SHP77 (cell line): ENCODE measurements around the gene CAPZA2.
A peak's percentile ranks its signal among the peaks of the same experiment; 100 is the strongest.
"Not testable (repeated sequence)": the region's sequence is repeated elsewhere in the genome, so short reads cannot be mapped to it uniquely, and the experiment has no call there.

Source experiments
- DNase-seq, 2 experiments: peaks; one replicate each; lab custom pipeline; 2025; lab: John Stamatoyannopoulos, UW

Gene CAPZA2

DNA sequence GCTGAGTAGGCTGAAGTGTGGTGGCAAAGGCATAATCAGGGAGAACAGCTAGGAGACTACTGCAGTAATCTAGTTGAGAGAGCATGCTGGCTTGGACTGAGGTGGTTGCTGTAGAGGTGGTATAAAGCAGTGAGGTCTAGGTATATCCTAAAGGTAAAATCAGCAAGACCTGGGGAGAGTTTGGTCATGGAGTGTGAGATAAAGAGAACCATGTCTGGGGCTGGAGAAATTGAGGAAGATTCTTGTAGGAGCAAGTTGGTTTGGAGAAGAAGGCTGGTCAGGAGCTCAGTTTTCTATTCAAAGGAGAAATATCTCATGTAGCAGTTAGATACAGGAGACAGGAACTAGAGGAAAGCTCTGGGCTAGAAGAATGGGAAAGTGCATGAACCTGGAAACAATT, 58.0 kb downstream of the CAPZA2 start:
- no peak for DNase-seq

DNA sequence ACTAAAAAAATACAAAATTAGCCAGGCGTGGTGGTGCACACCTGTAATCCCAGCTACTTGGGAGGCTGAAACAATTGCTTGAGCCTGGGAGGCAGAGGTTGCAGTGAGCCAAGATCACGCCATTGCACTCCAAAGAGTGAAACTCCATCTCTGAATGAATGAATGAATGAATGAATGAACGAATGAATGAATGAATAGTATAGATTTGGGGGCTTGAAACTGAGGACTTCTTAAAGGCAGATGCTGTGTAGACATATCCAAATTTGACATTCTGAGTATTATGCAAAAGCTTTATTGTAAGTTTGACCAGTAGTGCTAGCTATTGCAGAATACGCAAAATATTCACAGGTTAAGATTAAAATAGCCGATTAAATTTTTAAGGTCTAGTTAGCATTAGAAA, 60.2 kb downstream of the CAPZA2 start:
- DNase-seq = no peak

DNA sequence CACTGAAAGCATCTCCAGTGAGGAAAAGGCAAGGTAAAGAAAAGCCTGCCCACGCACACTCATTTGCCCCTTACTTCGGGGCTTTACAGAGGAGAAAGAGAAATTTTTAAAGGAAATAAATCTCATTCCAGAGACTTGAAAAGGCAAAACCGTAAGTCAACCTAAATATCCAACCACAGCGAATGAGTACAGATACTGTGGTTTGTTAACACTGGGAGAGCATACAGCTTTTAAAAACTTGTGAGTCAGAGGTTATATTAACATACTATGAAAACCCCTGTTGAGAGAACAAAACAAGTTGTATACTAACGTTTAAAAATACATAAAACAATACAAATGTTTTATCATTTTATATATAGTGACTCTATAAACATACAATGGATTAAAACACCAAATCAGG, 62.4 kb downstream of the CAPZA2 start:
- no peak for DNase-seq

DNA sequence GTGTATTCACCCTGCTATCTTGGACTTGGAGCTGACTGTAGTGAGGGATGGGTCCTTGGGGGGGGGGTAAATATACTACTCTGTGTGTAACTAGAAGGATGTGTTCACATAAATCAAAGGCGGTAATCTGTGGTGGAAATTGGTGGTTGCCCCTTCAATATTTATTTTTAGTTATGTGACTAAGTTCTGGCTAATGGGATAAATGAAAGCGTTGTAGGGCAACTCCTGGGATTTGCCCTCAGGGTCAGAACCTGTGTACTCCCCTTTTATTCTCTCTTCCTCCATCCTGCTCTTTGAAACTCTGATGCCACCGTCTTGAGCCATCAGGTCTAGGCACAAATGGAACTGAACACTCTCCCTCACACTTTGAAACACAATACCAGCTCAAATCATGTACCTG, 66.6 kb downstream of the CAPZA2 start:
- DNase-seq = no peak

DNA sequence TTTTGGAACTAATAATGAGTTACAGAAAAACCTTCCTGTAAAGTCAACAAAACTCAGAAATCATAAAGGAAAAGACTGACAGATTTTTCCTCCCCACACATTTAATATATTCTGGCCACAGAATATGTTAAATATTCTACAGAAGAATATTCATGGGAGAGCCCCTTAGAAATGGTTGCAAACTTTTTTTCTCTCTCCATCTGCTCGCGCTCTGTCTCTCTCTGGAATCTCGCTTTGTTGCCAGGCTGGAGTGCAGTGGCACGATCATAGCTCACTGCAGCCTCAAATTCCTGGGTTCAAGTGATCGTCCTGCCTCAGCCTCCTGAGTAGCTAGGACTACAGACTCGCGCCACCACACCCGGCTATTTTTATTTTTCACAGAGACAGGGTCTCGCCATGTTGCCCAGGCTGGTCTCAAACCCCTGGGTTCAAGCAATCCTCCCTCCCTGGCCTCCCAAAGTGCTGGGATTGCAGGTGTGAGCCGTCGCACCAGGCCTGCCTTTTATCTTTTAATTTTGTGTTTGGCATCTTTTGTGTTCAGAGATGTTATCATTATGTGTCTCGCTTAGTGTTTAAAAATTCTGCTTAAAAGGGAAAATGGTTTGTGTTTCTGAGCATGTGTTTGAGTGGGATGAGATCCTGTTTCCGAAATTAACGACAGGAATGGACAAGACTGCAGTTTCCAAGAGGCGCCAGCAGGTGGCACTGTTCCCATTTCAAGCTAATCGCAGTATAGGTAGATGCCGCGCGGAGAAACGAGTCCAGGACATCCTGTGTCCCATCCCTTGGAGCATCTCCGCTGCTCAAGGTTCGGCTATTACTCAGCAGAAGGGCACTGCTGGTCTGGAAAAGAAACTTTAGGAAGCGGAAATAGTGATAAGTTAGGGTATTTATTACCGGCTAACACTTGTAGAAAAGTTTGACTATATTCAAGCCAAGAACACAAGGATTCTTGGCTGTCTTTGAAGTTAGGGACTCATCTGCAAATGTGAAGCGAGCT, 67.8 kb downstream of the CAPZA2 start:
- peak; percentile 70 to 73 for DNase-seq

DNA sequence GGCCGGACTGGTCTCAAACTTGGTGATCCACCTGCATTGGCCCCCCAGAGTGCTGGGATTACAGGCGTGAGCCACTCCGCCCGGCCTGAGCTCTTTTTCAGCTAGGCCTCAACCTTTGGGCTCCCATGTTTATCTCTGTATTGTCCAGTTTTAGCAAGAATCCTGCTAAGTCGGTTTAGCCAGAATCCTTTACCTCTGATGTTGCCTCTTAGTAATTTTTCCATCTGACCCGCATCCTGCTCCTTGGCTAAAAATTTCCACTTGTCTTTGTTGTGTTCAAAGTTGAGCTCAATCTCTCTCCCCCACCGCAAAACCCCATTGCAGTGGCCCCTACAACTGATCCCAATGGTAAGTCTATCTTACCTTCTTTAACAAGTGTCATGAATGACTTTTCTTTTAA, 70.2 kb downstream of the CAPZA2 start:
- no peak for DNase-seq

DNA sequence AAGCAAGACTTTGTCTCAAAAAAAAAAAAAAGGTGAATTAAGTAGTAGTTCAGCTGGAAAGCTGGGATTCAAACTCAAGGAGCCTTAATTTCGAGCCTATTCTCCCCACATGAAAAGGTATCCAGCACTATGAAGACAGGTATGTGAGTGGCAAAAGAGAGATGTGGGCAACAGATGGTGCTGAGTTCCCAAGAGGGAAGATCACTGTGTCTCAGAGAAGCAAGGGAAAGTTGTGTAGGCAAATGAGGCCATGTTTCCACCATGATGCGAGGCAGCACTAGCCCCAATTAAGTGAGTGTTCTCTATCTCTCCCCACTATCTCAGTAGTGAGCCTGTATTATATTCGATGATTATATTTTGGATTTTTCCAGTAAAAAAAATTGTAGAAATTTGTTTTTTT, 71.1 kb downstream of the CAPZA2 start:
- no peak for DNase-seq

DNA sequence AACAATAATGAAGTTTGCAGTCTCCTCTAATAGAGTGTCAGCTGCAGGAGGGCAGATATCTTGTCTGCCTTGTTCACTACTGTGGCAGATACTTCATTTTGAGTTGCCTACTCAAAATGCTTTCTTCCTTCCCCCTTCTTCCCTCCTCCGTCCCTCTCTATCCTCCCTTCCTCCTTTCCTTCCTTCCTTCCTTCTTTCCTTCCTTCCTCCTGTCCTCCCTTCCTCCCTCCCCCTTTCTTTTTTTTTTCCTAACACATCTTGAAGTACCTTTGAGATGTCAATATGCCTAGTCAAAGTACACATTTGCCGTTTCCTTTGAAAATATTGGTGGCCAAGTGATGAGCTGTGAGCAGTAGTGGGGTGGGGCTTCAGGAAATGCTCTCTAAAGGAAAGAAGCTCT, 72.2 kb downstream of the CAPZA2 start:
- DNase-seq = no peak

DNA sequence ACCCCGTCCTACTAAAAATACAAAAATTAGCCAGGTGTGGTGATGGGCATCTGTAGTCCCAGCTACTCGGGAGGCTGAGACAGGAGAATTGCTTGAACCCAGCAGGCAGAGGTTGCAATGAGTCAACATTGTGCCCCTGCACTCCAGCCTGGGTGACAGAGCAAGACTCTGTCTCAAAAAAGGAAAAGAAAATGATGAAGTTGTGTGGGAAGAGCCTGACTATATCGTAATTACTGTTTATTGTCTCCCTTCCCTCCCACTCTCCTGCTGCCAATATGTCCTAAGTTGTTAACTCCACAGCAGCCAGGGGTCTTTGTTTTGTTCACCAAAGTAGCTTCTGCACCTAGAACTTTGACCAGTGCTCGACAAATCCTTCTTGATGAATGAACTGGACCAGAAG, 74.5 kb downstream of the CAPZA2 start:
- DNase-seq = not testable (repeated sequence)

DNA sequence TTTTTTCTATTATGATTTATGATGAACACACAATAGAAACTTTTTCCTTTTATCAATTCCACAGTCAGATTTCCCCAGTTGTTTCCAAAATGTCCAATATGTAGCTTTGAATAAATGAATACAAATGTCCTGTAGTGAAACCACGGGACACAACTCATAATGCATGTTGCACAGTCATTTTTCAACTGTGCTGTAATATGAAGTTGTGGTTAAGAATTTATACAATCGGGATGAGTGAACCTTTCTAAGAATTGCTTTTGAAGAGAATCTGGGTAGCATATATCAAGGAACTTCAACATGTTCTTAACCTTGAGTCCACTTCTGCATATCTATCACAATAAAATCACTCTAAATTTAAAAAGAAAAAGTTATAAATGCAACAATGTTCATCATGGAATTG, 76.3 kb downstream of the CAPZA2 start:
- no peak for DNase-seq

DNA sequence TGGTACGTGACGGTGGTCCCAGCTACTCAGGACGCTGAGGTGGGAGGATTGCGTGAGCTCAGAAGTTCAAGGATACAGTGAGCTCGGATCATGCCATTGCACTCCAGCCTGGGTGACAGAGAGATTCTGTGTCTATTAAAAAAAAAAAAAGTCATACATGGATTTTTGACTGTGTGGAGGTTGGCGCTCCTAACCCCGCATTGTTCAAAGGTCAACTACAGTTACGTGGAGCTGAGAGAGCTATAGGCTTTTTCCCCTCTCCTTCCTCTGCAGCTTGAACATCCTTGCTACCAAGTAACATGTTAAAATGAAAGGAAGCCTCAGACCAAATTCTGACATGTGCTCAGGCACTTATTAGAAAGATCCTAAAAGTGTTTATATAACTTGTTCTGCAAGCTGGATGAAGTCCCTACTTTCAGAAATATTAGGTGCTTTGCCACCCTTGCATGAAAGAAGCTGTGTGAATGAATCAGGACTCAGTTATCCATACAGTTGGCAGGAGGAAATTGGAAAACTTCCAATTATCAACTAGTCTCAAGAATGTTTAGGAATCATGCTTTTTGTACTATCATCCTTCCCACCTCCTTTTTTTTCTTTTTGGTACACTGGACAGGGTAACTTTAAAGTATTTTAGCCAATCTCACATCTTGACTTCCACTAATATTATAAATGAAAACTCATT, 78.4 kb downstream of the CAPZA2 start:
- no peak for DNase-seq

DNA sequence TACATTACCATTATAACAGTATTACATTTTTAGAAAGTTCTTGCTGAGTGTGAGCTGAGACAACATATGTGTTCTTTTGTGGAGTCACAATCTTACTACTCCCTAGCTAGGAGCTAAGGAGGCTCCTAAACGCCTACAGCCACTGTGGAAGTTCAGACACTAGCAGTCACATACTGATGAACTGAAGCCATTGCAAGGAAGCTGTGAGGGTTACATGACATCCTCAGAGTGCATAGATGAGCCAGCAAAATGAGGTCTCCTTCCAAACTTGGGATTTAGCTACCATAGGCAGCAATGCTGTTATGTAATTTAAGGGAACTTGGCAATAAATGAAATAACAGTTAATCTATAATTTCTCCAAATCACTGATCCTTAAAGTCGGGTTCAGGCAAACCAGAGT, 80.1 kb downstream of the CAPZA2 start:
- DNase-seq = no peak

DNA sequence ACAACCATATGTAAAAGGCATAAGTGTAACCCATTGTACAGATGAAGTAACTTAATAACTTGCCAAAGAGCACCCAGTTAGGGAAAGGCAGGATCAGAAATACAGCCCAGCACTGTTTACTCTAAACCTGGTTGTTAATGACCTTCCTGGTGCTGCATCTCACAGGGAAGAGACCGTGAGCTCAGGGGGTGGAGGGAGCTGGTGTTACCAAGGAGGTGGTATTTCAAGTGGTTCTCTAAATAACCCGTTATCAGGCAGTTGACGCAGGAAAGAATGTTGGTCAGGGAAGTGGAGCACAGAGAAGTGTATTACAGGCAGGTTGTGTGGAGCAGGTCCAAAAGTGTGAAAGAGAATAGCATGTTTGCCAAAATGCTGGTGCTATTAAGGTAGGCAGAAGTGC, 86.5 kb downstream of the CAPZA2 start:
- no peak for DNase-seq

DNA sequence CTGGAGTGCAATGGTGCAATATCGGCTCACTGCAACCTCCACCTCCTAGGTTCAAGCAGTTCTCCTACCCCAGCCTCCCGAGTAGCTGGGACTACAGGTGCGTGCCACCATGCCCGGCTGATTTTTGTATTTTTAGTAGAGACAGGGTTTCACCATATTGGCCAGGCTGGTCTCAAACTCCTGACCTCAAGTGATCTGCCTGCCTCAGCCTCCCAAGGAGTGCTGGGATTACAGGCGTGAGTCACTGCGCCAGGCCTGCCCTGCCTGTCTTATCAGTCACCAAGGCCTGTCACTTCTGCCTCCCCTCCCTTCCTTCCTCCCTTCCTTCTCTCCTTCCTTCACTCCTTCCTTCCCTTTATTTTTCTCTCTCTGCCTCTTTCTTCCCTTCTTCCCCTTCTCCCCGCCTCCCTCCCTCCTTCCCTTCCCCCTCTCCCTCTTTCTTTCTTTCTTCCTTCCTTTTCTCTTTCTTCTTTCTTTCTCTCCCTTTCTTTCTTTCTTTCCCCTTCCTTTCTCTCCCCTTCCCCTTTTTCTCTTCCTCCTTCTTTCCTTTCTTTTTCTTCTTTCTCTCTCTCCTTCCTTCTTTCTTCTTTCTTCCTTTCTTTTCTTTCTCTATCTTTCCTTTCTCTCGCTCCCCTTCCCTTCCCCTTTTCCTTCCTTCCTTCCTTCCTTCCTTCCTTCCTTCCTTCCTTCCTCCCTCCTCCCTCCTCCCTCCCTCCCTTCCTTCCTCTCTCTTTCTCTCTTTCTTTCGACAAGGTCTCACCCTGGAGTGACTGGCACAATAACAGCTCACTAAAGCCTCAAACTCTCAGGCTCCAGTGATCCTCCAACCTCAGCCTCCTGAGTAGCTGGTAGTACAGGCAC, 87.8 kb downstream of the CAPZA2 start:
- DNase-seq = no peak

DNA sequence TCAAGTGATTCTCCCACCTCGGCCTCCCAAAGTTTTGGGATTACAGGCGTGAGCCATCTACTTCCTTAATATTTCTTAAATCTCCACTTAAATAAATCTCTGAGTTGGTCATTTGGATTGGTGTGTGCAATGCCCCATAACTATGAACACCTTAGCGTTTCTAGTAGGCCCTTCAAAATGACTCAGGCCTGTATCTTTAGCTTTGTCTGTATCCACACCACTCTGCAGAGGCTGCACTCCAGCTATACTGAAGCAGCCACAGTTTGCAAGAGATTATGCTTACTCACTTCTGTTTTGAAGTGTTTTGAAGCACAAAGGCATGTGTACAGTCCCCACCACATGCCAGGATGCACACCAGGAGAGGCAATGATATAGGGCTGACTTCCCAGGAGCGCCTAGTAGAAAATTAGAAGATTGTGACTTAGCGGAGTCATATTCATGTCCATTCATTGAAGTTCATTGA, 88.5 kb downstream of the CAPZA2 start:
- DNase-seq = no peak

DNA sequence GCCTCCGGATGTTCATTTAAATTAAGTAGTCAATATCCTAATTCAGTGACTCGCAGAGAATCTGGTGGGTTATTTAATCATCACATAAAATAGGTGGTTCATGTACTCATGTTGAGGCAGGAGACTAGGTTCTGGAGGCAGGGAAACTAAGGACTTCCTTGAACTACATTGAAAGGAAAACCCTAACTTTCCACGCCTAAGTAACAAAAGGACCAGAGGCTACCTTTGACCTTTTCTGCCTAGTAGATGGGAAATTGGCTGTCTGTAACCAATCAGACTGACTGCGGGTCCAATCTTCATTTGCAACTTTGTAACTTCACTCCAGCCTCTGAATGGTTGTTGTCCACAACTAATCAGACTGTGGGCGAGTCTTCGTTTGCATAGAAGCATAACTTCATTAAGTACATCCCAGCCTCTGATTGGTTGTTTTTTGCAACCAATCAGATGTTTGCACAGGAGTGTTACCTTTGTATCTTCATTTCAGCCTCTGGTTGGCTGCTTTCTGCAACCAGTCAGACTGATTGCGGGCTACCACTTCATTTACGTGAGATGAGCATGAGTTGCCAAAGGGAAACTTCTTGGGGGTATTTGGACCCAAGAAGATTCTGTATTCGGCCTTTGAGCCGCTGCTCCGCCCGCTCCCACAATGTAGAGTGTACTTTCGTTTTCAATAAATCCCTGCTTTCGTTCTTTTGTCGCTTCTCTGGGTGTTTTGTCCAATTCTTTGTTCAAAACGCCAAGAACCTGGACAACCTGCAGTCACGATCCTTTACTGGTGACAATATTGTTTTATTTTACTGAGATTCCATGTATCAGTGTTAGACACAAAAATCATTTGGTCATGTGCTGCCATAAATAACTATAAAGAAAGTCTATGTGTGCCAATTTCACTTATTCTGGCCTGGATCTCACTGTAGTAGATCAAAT, 89.2 kb downstream of the CAPZA2 start:
- no peak for DNase-seq

DNA sequence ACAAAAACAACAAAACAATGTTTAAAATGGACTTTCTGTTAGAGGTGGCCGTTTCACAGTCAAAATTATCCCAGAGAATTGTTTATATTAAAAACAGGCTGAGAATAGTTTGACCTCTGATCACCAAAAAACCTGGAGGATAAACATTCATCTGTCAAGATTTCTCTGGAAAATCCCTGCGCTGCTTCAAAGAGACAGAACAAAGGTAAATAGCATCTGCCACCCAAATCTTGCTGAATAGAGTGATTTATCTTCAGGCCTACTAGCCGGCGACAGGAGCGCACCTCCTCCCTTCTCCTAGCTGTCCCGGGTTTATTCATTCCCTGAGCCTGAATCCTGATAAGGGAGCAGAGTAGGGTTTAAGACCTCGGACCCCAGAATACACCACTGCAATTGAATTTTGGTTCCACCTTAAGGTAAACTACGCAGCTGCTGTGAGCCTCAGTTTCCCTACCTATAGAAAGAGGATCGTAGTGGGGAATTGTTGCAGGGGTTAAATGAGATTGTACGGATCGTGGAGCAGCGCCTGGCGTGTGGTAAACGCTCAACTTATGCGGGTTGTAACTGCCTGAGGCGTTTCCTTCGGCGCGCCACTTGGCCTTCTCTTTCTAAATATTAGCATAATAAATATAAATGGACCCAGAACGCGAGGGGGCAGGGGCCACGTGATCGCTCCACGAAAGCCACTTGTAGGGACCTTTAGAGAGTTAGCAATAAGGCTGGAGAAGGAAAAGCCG, 90.4 kb downstream of the CAPZA2 start:
- DNase-seq = peak; percentile 50 to 70

DNA sequence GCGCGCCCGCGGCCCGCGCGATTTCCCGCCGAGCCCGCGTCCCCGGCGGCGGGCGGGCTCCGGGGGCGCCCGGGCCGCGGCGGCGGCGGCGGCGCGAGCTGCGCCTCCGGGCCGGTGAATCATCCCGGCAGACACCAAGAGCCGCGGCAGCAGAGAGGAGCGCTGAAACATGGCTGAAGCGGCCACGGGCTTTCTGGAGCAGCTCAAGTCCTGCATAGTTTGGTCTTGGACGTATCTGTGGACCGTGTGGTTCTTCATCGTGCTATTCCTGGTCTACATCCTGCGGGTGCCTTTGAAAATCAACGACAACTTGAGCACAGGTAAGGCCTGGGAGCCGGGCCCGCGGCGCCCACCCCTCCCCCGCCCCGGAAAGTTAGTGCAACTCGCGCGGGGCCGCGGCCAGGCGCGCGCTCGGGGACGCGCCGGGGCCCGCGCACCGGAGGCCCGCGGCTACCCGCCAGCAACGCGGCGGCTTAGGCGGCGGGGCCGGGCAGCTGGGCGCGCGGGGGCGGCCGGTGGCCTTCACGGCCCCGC, 91.1 kb downstream of the CAPZA2 start, which contains the start of gene ST7:
TSS of gene ST7 (plus strand) at position 130 of the 534 bp plus-strand sequence. CDS start at position 170, 40 bp downstream.
- peak; percentile 50 to 70 for DNase-seq

DNA sequence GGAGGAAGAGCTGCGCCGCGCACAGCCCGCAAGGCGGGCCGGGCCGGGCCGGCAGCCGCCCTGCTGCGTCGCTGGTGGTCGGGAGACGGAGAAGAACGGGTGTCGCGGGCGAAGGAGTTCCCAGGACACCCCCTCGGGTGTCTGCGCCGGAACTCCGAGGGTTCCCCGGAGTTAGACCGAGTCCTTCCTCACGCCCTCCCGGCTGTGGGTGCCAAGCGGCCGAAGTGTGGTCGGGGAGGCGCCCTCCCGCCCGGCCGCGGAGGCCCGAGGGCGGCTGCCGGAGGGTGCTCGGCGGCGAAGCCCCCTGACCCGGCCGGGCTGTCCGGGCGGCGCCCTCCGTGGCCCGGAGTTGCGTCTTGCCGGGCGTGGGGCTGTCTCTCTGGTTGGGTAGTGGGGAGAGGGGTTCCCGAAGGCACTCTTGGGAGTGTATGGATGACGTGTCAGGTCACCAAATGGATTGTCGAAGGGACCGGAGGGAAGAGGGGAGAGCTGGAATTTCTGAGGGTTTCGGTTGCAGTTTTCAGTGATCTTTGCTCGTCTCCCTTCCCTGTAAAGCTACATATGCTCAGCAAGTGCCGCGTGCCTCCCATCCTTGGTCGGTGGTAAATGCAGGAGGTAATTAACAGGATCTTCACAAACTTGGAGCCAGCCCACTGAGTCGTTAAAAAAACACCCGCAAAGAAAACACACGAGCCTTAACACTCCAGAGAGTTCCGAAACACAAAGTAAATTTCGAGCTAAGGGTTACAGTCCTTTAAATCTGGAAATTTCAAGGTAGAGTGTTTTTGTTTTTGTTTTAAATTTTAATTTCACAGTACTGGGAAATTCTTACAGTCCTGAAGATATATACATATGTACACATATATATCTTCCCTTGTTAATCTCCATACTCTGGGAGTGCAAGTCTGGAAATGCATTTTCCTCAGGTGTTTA, 91.8 kb downstream of the CAPZA2 start:
- peak; percentile 14 to 65 for DNase-seq
